HL-60 (cell line): ENCODE data around the gene NOP9.
"Not testable (repeated sequence)": the region's sequence is repeated elsewhere in the genome, so short reads cannot be mapped to it uniquely, and the experiment has no call there.

ENCODE experiments used
- DNase-seq, 2 experiments: peaks; one replicate each; pipeline ENCODE4 v3.0.0-alpha.2; 2010 to 2020; ENCODE audit warnings: low read depth in 1 of 2, low spot score in 1 of 2
- H3K27ac ChIP-seq: fragments of 250-450 bp; sonication (Bioruptor Pico); replicated peaks from 2 replicates; pipeline ENCODE4 v1.5.1; 2020; ENCODE audit warnings: mild to moderate bottlenecking, moderate library complexity
- H3K27me3 ChIP-seq: fragments of 250-450 bp; sonication (Bioruptor Pico); 2 replicates; pipeline ENCODE4 v1.5.1; 2021; ENCODE audit warnings: mild to moderate bottlenecking, moderate library complexity; ENCODE audit not compliant: insufficient read depth, poor library complexity, severe bottlenecking
- H3K4me3 ChIP-seq: replicated peaks from 2 replicates; pipeline ENCODE4 v1.5.1; 2011; ENCODE audit warnings: mild to moderate bottlenecking, control low read depth, low read length; ENCODE audit not compliant: insufficient read depth
- GABPA ChIP-seq: IDR thresholded peaks from 2 replicates; pipeline ENCODE4 v1.6.1; 2012; ENCODE audit warnings: low read depth
- POLR2AphosphoS5 ChIP-seq: IDR thresholded peaks from 2 replicates; pipeline ENCODE4 v1.6.1; 2012; ENCODE audit warnings: low read depth
- SPI1 ChIP-seq: IDR thresholded peaks from 2 replicates; pipeline ENCODE4 v1.6.1; 2012; ENCODE audit warnings: low read depth, mild to moderate bottlenecking, borderline replicate concordance
- TF ChIP-seq, protein P1 (sequence below): IDR thresholded peaks from 2 replicates; pipeline ENCODE4 v1.6.1; 2012; ENCODE audit warnings: low read depth; ENCODE audit not compliant: insufficient replicate concordance
- TF ChIP-seq, protein P2 (sequence below): IDR thresholded peaks from one replicate; pipeline ENCODE4 v1.5.1; 2011; ENCODE audit warnings: low read length, control low read depth, inconsistent platforms; ENCODE audit not compliant: insufficient read depth

NOP9 gene

DNA sequence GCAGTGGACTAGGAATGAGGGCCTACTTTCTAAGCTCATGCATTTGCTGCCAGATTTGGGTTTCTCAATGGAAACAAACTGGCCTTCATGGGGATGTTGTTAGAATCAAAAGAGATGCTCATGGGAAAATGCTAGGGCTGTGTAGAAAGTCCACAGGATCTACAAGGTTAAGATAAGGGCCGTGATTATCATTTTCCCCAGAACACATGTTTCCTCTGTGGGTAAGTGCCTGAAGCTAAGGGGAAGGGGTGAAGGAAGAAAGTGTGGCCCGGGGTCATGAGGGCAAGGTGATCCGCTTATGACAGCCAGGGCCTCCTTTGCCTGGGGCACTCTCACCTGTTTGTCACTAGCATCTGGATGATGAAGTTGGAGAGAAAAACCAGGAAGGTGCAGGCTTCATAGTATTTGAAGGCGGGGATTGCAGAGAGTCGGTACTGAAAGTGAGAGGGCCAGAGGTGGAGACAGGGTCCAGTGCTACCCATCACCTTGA lies 25.4 kb downstream of the NOP9 start:
- H3K4me3 ChIP-seq: no peak overlapping the region
- H3K27me3 ChIP-seq: no peaks in the 10 kb centered on the region
- no peak for DNase-seq
- H3K27ac ChIP-seq: no peak overlapping the region
- TF ChIP-seq, protein P1, sequence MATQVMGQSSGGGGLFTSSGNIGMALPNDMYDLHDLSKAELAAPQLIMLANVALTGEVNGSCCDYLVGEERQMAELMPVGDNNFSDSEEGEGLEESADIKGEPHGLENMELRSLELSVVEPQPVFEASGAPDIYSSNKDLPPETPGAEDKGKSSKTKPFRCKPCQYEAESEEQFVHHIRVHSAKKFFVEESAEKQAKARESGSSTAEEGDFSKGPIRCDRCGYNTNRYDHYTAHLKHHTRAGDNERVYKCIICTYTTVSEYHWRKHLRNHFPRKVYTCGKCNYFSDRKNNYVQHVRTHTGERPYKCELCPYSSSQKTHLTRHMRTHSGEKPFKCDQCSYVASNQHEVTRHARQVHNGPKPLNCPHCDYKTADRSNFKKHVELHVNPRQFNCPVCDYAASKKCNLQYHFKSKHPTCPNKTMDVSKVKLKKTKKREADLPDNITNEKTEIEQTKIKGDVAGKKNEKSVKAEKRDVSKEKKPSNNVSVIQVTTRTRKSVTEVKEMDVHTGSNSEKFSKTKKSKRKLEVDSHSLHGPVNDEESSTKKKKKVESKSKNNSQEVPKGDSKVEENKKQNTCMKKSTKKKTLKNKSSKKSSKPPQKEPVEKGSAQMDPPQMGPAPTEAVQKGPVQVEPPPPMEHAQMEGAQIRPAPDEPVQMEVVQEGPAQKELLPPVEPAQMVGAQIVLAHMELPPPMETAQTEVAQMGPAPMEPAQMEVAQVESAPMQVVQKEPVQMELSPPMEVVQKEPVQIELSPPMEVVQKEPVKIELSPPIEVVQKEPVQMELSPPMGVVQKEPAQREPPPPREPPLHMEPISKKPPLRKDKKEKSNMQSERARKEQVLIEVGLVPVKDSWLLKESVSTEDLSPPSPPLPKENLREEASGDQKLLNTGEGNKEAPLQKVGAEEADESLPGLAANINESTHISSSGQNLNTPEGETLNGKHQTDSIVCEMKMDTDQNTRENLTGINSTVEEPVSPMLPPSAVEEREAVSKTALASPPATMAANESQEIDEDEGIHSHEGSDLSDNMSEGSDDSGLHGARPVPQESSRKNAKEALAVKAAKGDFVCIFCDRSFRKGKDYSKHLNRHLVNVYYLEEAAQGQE: no peak
- no peak for TF ChIP-seq GABPA
- TF ChIP-seq, protein P2, sequence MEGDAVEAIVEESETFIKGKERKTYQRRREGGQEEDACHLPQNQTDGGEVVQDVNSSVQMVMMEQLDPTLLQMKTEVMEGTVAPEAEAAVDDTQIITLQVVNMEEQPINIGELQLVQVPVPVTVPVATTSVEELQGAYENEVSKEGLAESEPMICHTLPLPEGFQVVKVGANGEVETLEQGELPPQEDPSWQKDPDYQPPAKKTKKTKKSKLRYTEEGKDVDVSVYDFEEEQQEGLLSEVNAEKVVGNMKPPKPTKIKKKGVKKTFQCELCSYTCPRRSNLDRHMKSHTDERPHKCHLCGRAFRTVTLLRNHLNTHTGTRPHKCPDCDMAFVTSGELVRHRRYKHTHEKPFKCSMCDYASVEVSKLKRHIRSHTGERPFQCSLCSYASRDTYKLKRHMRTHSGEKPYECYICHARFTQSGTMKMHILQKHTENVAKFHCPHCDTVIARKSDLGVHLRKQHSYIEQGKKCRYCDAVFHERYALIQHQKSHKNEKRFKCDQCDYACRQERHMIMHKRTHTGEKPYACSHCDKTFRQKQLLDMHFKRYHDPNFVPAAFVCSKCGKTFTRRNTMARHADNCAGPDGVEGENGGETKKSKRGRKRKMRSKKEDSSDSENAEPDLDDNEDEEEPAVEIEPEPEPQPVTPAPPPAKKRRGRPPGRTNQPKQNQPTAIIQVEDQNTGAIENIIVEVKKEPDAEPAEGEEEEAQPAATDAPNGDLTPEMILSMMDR: no peak

DNA sequence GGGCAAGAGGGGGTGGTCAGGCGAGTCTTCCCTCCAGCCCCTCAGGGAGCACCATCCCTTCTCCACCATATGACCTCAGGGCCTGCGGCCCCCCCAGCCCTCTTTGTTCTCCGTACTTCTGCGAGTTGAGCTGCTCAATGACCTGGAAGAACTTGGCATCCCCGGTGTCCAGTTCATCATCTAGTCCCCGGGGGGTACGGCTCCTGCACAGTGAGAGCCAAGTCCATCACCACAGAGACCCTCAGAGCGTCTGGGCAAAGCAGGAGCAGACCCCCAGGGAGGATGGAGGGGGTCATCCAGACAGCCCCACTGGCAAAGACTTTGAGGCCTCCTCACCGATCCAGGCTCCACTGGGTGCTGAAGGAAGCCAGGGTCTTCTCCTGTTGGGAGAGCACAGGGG lies 26.3 kb downstream of the NOP9 start:
- H3K4me3 ChIP-seq: no peak overlapping the region
- H3K27ac ChIP-seq: no peak overlapping the region
- H3K27me3 ChIP-seq: no peaks in the 10 kb centered on the region
- DNase-seq: no peak
- no peak for TF ChIP-seq GABPA
- no peak for TF ChIP-seq POLR2AphosphoS5
- TF ChIP-seq, protein P2: no peak
- no peak for TF ChIP-seq SPI1
- TF ChIP-seq, protein P1: no peak

DNA sequence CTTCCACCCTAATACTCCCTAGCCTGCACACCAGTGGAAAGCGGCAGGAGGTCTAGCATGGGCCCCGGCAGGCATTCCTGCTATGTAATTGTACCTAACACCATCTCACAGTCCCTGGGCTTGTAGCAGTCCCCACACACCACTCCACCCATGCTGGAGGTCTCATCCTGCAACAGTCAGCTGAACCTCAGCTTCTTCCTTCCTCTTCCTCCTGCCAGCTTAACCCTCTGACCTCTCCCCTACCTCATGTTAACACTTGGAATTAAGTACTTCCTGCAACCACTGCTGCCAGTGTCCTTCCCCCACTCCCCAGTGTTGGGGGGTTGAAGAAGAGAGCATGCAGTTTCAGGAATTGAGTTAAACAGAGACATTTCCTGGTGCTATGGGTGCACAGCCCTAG lies 27.7 kb downstream of the NOP9 start:
- H3K4me3 ChIP-seq: no peak overlapping the region
- peak; percentile 72 to 74 for DNase-seq
- TF ChIP-seq GABPA (no peak), POLR2AphosphoS5 (peak; percentile 69), SPI1 (no peak)
- TF ChIP-seq, protein P1: no peak
- TF ChIP-seq, protein P2: no peak
- H3K27ac ChIP-seq: peak overlapping the region; percentile 59
- H3K27me3 ChIP-seq: no peaks in the 10 kb centered on the region

DNA sequence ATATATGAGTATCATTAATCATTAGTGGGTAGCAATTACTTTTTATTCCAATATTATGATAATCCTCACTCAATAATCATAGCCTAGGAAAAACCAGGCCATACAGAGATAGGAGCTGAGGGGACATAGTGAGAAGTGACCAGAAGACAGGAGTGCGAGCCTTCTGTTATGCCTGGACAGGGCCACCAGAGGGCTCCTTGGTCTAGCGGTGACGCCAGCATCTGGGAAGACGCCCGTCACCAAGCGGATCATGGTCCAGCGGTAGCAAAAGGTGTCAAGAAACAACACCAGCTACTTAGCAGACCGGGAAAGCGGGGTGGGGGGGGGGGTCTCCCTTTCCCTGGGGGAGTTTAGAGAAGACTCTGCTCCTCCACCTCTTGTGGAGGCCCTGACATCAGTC lies 28.3 kb downstream of the NOP9 start:
- H3K27me3 ChIP-seq, H3K4me3 ChIP-seq: not testable (repeated sequence)
- H3K27ac ChIP-seq: peak overlapping the region; percentile 59
- DNase-seq: peak in 1 of 2 experiments; percentile 51
